IPS-18a (cell line): ENCODE measurements around the gene PTPRK.

ENCODE experiments used
- H3K27ac ChIP-seq: one replicate; pipeline ENCODE4 v1.5.1; 2013; ENCODE audit warnings: low read length
- H3K27me3 ChIP-seq: one replicate; pipeline ENCODE4 v1.6.1; 2013; ENCODE audit warnings: mild to moderate bottlenecking, low read length; ENCODE audit not compliant: control insufficient read depth, insufficient read depth
- H3K36me3 ChIP-seq: one replicate; pipeline ENCODE4 v1.6.1; 2013; ENCODE audit warnings: low read depth, low read length; ENCODE audit not compliant: control insufficient read depth
- H3K4me1 ChIP-seq: one replicate; pipeline ENCODE4 v1.6.1; 2013; ENCODE audit warnings: low read depth, low read length; ENCODE audit not compliant: control insufficient read depth
- H3K4me3 ChIP-seq: one replicate; pipeline ENCODE4 v1.5.1; 2013; ENCODE audit warnings: low read length
- H3K9ac ChIP-seq: one replicate; pipeline ENCODE4 v1.6.1; 2013; ENCODE audit warnings: mild to moderate bottlenecking, low read length, moderate library complexity
- H3K9me3 ChIP-seq: one replicate; pipeline ENCODE4 v1.6.1; 2013; ENCODE audit warnings: low read depth, low read length; ENCODE audit not compliant: control insufficient read depth

Gene PTPRK

GRCh38 chr6:128528241-128528640 lies 7.8 kb upstream of the PTPRK start:
- Histone ChIP-seq H3K4me3 (no peak overlapping the region), H3K9me3 (no peaks in the 10 kb centered on the region), H3K27ac (no peak overlapping the region), H3K4me1 (no peaks in the 10 kb centered on the region), H3K36me3 (no peaks in the 10 kb centered on the region), H3K9ac (no peak overlapping the region), H3K27me3 (no peaks in the 10 kb centered on the region)

- Histone ChIP-seq H3K27ac (no peak overlapping the region), H3K4me1 (no peaks in the 10 kb centered on the region), H3K9me3 (no peaks in the 10 kb centered on the region), H3K27me3 (no peaks in the 10 kb centered on the region), H3K4me3 (no peak overlapping the region), H3K36me3 (no peaks in the 10 kb centered on the region), H3K9ac (no peak overlapping the region)
Measured at GRCh38 chr6:128527375-128527774, 7.0 kb upstream of the PTPRK start.

- no peaks in the 10 kb centered on the region for H3K27me3 ChIP-seq
- H3K36me3 ChIP-seq = no peaks in the 10 kb centered on the region
- H3K9me3 ChIP-seq = no peaks in the 10 kb centered on the region
- H3K4me3 ChIP-seq = no peak overlapping the region
- H3K27ac ChIP-seq = no peak overlapping the region
- H3K4me1 ChIP-seq = peaks cover 2% of the 10 kb centered on the region
- H3K9ac ChIP-seq = no peak overlapping the region
Measured at GRCh38 chr6:128526152-128526914, 5.9 kb upstream of the PTPRK start.

- H3K27me3 ChIP-seq = no peaks in the 10 kb centered on the region
- H3K9me3 ChIP-seq = no peaks in the 10 kb centered on the region
- H3K36me3 ChIP-seq = no peaks in the 10 kb centered on the region
- H3K4me3 ChIP-seq = no peak overlapping the region
- no peak overlapping the region for H3K9ac ChIP-seq
- peaks cover 5% of the 10 kb centered on the region for H3K4me1 ChIP-seq
- H3K27ac ChIP-seq = no peak overlapping the region
Measured at GRCh38 chr6:128525406-128525805, 5.0 kb upstream of the PTPRK start.

- H3K4me3 ChIP-seq = peak overlapping the region; percentile 91
- no peaks in the 10 kb centered on the region for H3K9me3 ChIP-seq
- peaks cover 13% of the 10 kb centered on the region for H3K27me3 ChIP-seq
- H3K4me1 ChIP-seq = peaks cover 12% of the 10 kb centered on the region
- H3K27ac ChIP-seq = no peak overlapping the region
- H3K9ac ChIP-seq = peak overlapping the region; percentile 94
- H3K36me3 ChIP-seq = no peaks in the 10 kb centered on the region
Measured at GRCh38 chr6:128521282-128521632, 858 bp upstream of the PTPRK start.

GRCh38 chr6:128519931-128520435 lies 416 bp downstream of the PTPRK start:
- Histone ChIP-seq H3K27ac (peak overlapping the region; percentile 85), H3K9ac (peak overlapping the region; percentile 91), H3K4me3 (peak overlapping the region; percentile 91), H3K36me3 (no peaks in the 10 kb centered on the region), H3K4me1 (peaks cover 12% of the 10 kb centered on the region), H3K27me3 (peaks cover 13% of the 10 kb centered on the region), H3K9me3 (no peaks in the 10 kb centered on the region)

- Histone ChIP-seq H3K27ac (peak overlapping the region; percentile 85), H3K36me3 (no peaks in the 10 kb centered on the region), H3K27me3 (peaks cover 13% of the 10 kb centered on the region), H3K4me1 (peaks cover 12% of the 10 kb centered on the region), H3K4me3 (peak overlapping the region; percentile 91), H3K9me3 (no peaks in the 10 kb centered on the region), H3K9ac (peak overlapping the region; percentile 91)
Measured at GRCh38 chr6:128519132-128519930, 1.1 kb downstream of the PTPRK start.

GRCh38 chr6:128518434-128519131 lies 1.8 kb downstream of the PTPRK start:
- H3K9ac ChIP-seq = peak overlapping the region; percentile 91
- H3K27ac ChIP-seq = no peak overlapping the region
- H3K9me3 ChIP-seq = no peaks in the 10 kb centered on the region
- peak overlapping the region; percentile 91 for H3K4me3 ChIP-seq
- peaks cover 13% of the 10 kb centered on the region for H3K27me3 ChIP-seq
- H3K36me3 ChIP-seq = no peaks in the 10 kb centered on the region
- peaks cover 12% of the 10 kb centered on the region for H3K4me1 ChIP-seq

GRCh38 chr6:128517124-128517523 lies 3.3 kb downstream of the PTPRK start:
- H3K4me3 ChIP-seq = no peak overlapping the region
- H3K36me3 ChIP-seq = no peaks in the 10 kb centered on the region
- H3K4me1 ChIP-seq = peaks cover 12% of the 10 kb centered on the region
- peaks cover 13% of the 10 kb centered on the region for H3K27me3 ChIP-seq
- H3K27ac ChIP-seq = no peak overlapping the region
- H3K9me3 ChIP-seq = no peaks in the 10 kb centered on the region
- no peak overlapping the region for H3K9ac ChIP-seq

- H3K27me3 ChIP-seq = peaks cover 13% of the 10 kb centered on the region
- H3K4me3 ChIP-seq = no peak overlapping the region
- H3K27ac ChIP-seq = no peak overlapping the region
- H3K9me3 ChIP-seq = no peaks in the 10 kb centered on the region
- H3K9ac ChIP-seq = no peak overlapping the region
- H3K36me3 ChIP-seq = no peaks in the 10 kb centered on the region
- H3K4me1 ChIP-seq = peaks cover 12% of the 10 kb centered on the region
Measured at GRCh38 chr6:128516514-128516898, 3.9 kb downstream of the PTPRK start.
